Mononuclear cell (primary cell): ENCODE measurements around the gene RAB3D. TPM values are rescaled to one million over a fixed set of nuclear protein-coding genes. Genes with fewer than 3 reads are reported as not detected.

ENCODE experiments used
- H3K27me3 ChIP-seq: 2 replicates; pipeline ENCODE4 v1.6.0; 2011; ENCODE audit warnings: low read length, control low read depth; ENCODE audit not compliant: insufficient read depth
- H3K4me1 ChIP-seq: 2 replicates; pipeline ENCODE4 v1.5.1; 2011; ENCODE audit warnings: mild to moderate bottlenecking, low read length, control low read depth; ENCODE audit not compliant: insufficient read depth
- H3K4me3 ChIP-seq: 2 replicates; pipeline ENCODE4 v1.5.1; 2011; ENCODE audit warnings: mild to moderate bottlenecking, low read length, moderate library complexity
- H3K9me3 ChIP-seq: 2 replicates; pipeline ENCODE4 v1.5.1; 2011; ENCODE audit warnings: low read depth, mild to moderate bottlenecking, control low read depth, low read length
- total RNA-seq: library from RNA; depleted of rRNA; stranded (reverse); fragments of >200 nt; gene quantifications from one replicate; pipeline ENCODE4 v1.2.3, GENCODE V29; 2012

RAB3D gene
- total RNA-seq, 1 donor, result 12.1 TPM

GRCh38 chr19:11278670-11279069 lies 60.8 kb downstream of the RAB3D start:
- Histone ChIP-seq H3K4me1 (peaks cover 15% of the 10 kb centered on the region), H3K4me3 (no peak overlapping the region), H3K27me3 (peaks cover 43% of the 10 kb centered on the region), H3K9me3 (no peaks in the 10 kb centered on the region)

- Histone ChIP-seq H3K27me3 (peaks cover 27% of the 10 kb centered on the region), H3K4me1 (peaks cover 6% of the 10 kb centered on the region), H3K9me3 (no peaks in the 10 kb centered on the region), H3K4me3 (no peak overlapping the region)
Measured at GRCh38 chr19:11274533-11275086, 64.8 kb downstream of the RAB3D start.

GRCh38 chr19:11273989-11274388 lies 65.5 kb downstream of the RAB3D start:
- H3K4me1 ChIP-seq, result peaks cover under 1% of the 10 kb centered on the region
- H3K4me3 ChIP-seq, result no peak overlapping the region
- no peaks in the 10 kb centered on the region for H3K9me3 ChIP-seq
- H3K27me3 ChIP-seq, result peaks cover 30% of the 10 kb centered on the region

GRCh38 chr19:11273296-11273695 lies 66.2 kb downstream of the RAB3D start:
- no peak overlapping the region for H3K4me3 ChIP-seq
- H3K27me3 ChIP-seq, result peaks cover 32% of the 10 kb centered on the region
- no peaks in the 10 kb centered on the region for H3K9me3 ChIP-seq
- no peaks in the 10 kb centered on the region for H3K4me1 ChIP-seq

Other genes with a start within 250 kb of the RAB3D start
- gene SPC24, start 183.9 kb downstream of the RAB3D start, total RNA-seq, result 0.10 TPM
- gene KANK2, start 142.1 kb downstream of the RAB3D start, total RNA-seq, result 1.4 TPM
- not detected for gene ANGPTL8, start 100.0 kb downstream of the RAB3D start, total RNA-seq
- 0.10 TPM for gene DOCK6, start 77.1 kb downstream of the RAB3D start, total RNA-seq
- gene TSPAN16, start 43.5 kb downstream of the RAB3D start, total RNA-seq, result not detected
- 34.3 TPM for gene TMEM205, start 6.6 kb upstream of the RAB3D start, total RNA-seq
- 15.6 TPM for gene CCDC159, start 6.9 kb upstream of the RAB3D start, total RNA-seq
- 7.3 TPM for gene PLPPR2, start 15.8 kb upstream of the RAB3D start, total RNA-seq
- 0.94 TPM for gene SWSAP1, start 35.0 kb upstream of the RAB3D start, total RNA-seq
- 8.8 TPM for gene EPOR, start 44.7 kb upstream of the RAB3D start, total RNA-seq
- not detected for gene RGL3, start 79.7 kb upstream of the RAB3D start, total RNA-seq
- not detected for gene ODAD3, start 95.5 kb upstream of the RAB3D start, total RNA-seq
- 67.1 TPM for gene PRKCSH, start 96.0 kb upstream of the RAB3D start, total RNA-seq
- not detected for gene ELAVL3, start 141.4 kb upstream of the RAB3D start, total RNA-seq
- 3.5 TPM for gene ZNF653, start 166.2 kb upstream of the RAB3D start, total RNA-seq
- gene ECSIT, start 189.5 kb upstream of the RAB3D start, total RNA-seq, result 23.4 TPM
- 0.52 TPM for gene CNN1, start 199.2 kb upstream of the RAB3D start, total RNA-seq
- 29.3 TPM for gene ELOF1, start 219.6 kb upstream of the RAB3D start, total RNA-seq
- gene ACP5, start 238.0 kb upstream of the RAB3D start, total RNA-seq, result 17.5 TPM